Posterior vena cava (tissue), 2 donors: ENCODE measurements around the gene MPEG1. TPM values are rescaled to one million over a fixed set of nuclear protein-coding genes. Genes with fewer than 3 reads are reported as not detected.

Experiments
- DNase-seq: peaks from one replicate; pipeline ENCODE4 v3.0.0-alpha.2; 2020; ENCODE audit warnings: low spot score
- intact Hi-C, 2 donors: fragments of 100-400 bp; cut with DNase I; formaldehyde crosslinking; loops; one replicate each; pipeline versions ENCODE4 v1.14.1 to v1.14.2; 2022 to 2023
- total RNA-seq, 2 donors: library from RNA; stranded (reverse); fragmentation: NEBNext Ultra II Directional; extraction: Animal tissue kit (Norgen Biotek cat#: 25700); gene quantifications; one replicate each; pipeline ENCODE4 v1.2.1, GENCODE V29; 2021
- donor health status: DM: yes; HTN: yes; CAD: no.
- donor health status: DM: yes; HTN: yes; CAD: no.

The MPEG1 gene
- total RNA-seq, 2 donors from 2014 or later: 20.4 to 44.8 TPM

- no peak for DNase-seq
- intact Hi-C loops: no loop called here
Measured at GRCh38 chr11:59196777-59197176, 15.9 kb downstream of the MPEG1 start.

GRCh38 chr11:59195586-59195985 lies 17.1 kb downstream of the MPEG1 start:
- DNase-seq: no peak
- intact Hi-C loops: no loop called here

GRCh38 chr11:59193587-59194130 lies 19.1 kb downstream of the MPEG1 start:
- no peak for DNase-seq
- intact Hi-C loops: no loop called here

- DNase-seq: no peak
- intact Hi-C loops: no loop called here
Measured at GRCh38 chr11:59192446-59193020, 20.2 kb downstream of the MPEG1 start.

- intact Hi-C loops: no loop called here
- DNase-seq: no peak
Measured at GRCh38 chr11:59191890-59192289, 20.8 kb downstream of the MPEG1 start.

- intact Hi-C loops: no loop called here
- DNase-seq: no peak
Measured at GRCh38 chr11:59191095-59191494, 21.6 kb downstream of the MPEG1 start.

GRCh38 chr11:59189986-59190385 lies 22.7 kb downstream of the MPEG1 start:
- DNase-seq: no peak
- intact Hi-C loops: no loop called here

GRCh38 chr11:59188954-59189353 lies 23.8 kb downstream of the MPEG1 start:
- DNase-seq: no peak
- intact Hi-C loops: no loop called here

- intact Hi-C loops: no loop called here
- DNase-seq: no peak
Measured at GRCh38 chr11:59187587-59187986, 25.1 kb downstream of the MPEG1 start.

- no peak for DNase-seq
- intact Hi-C loops: no loop called here
Measured at GRCh38 chr11:59187035-59187434, 25.7 kb downstream of the MPEG1 start.

- DNase-seq: no peak
- intact Hi-C loops: no loop called here
Measured at GRCh38 chr11:59186130-59186594, 26.6 kb downstream of the MPEG1 start.

GRCh38 chr11:59185386-59185945 lies 27.3 kb downstream of the MPEG1 start:
- no peak for DNase-seq
- intact Hi-C loops: no loop called here

GRCh38 chr11:59184691-59185339 lies 27.9 kb downstream of the MPEG1 start:
- intact Hi-C loops: no loop called here
- no peak for DNase-seq

- intact Hi-C loops: no loop called here
- no peak for DNase-seq
Measured at GRCh38 chr11:59183771-59184170, 29.0 kb downstream of the MPEG1 start.

GRCh38 chr11:59182457-59183151 lies 30.1 kb downstream of the MPEG1 start:
- intact Hi-C loops: no loop called here
- DNase-seq: no peak

- DNase-seq: no peak
- intact Hi-C loops: no loop called here
Measured at GRCh38 chr11:59181746-59182456, 30.8 kb downstream of the MPEG1 start.

- intact Hi-C loops: no loop called here
- no peak for DNase-seq
Measured at GRCh38 chr11:59180907-59181306, 31.8 kb downstream of the MPEG1 start.

- intact Hi-C loops: no loop called here
- DNase-seq: no peak
Measured at GRCh38 chr11:59180168-59180776, 32.5 kb downstream of the MPEG1 start.

- DNase-seq: no peak
- intact Hi-C loops: loop anchor here in 1 of 2 donors (10.0 kb wide), 1 partner anchor 106 kb away; no protein-coding TSS in a partner anchor
Measured at GRCh38 chr11:59179121-59179520, 33.6 kb downstream of the MPEG1 start.
